Uterus (tissue), 2 donors: Measurements from ENCODE around the gene CASZ1.

ENCODE experiments used
- POLR2A ChIP-seq, 2 donors: fragments of 450-650 bp; IDR thresholded peaks; one replicate each; pipeline ENCODE4 v1.6.1; 2016; ENCODE audit warnings: antibody characterized with exemption in 2 of 2, mild to moderate bottlenecking in 1 of 2, moderate library complexity in 1 of 2
- TF ChIP-seq, protein P1 (sequence below), 4 experiments: fragments of 200-600 bp in 2 of 4; fragments of 450-650 bp in 2 of 4; sonication (generic) in 2 of 4; IDR thresholded peaks; one replicate each; pipeline ENCODE4 v1.5.1; 2016 to 2019; ENCODE audit warnings: antibody characterized with exemption in 4 of 4, mild to moderate bottlenecking in 2 of 4, moderate library complexity in 1 of 4

GRCh38 chr1:10634075-10634427, 162.4 kb downstream of the CASZ1 start:
- TF ChIP-seq, protein P1, sequence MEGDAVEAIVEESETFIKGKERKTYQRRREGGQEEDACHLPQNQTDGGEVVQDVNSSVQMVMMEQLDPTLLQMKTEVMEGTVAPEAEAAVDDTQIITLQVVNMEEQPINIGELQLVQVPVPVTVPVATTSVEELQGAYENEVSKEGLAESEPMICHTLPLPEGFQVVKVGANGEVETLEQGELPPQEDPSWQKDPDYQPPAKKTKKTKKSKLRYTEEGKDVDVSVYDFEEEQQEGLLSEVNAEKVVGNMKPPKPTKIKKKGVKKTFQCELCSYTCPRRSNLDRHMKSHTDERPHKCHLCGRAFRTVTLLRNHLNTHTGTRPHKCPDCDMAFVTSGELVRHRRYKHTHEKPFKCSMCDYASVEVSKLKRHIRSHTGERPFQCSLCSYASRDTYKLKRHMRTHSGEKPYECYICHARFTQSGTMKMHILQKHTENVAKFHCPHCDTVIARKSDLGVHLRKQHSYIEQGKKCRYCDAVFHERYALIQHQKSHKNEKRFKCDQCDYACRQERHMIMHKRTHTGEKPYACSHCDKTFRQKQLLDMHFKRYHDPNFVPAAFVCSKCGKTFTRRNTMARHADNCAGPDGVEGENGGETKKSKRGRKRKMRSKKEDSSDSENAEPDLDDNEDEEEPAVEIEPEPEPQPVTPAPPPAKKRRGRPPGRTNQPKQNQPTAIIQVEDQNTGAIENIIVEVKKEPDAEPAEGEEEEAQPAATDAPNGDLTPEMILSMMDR (IDR thresholded peaks at IDR 0.05), result no peak
- TF ChIP-seq POLR2A (IDR thresholded peaks at IDR 0.05), result no peak
